HG02763 (cell line): Measurements from ENCODE around the gene LCN2.
"Not testable (repeated sequence)": the region's sequence is repeated elsewhere in the genome, so short reads cannot be mapped to it uniquely, and the experiment has no call there.

ENCODE experiments used
- ATAC-seq: cut with Tn5 transposase; IDR thresholded peaks from one replicate; pipeline ENCODE4 v1.9.1; 2021; ENCODE audit warnings: mild to moderate bottlenecking, moderate library complexity; ENCODE audit not compliant: unreplicated experiment

Gene LCN2

DNA sequence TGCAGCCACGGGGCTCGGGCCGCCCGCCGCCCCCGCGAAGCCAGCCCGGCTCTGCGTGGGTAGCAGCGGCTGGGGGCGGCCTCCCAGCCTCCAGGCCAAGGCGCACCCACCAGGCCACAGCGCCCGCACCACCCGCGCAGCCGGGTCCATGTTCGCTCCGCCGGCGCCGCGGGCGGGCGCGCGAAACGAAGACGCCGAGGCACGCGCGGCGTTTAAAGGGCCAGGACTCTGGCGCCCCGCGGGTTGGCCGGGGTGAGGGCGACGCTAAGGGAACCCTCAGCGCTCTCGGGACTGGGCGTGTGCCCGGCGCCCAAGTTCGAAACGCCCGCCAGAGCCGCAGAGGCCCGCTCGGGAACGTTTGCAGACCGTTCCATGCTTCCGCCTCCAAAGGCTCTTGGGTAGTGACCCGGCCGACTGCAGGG is 21.7 kb upstream of the LCN2 start, which contains the start of gene PTGES2:
Gene PTGES2 (minus strand): TSS at position 162 of the 422 bp plus-strand sequence. CDS start 12 bp downstream, at position 150.
- ATAC-seq = peak; percentile 63

DNA sequence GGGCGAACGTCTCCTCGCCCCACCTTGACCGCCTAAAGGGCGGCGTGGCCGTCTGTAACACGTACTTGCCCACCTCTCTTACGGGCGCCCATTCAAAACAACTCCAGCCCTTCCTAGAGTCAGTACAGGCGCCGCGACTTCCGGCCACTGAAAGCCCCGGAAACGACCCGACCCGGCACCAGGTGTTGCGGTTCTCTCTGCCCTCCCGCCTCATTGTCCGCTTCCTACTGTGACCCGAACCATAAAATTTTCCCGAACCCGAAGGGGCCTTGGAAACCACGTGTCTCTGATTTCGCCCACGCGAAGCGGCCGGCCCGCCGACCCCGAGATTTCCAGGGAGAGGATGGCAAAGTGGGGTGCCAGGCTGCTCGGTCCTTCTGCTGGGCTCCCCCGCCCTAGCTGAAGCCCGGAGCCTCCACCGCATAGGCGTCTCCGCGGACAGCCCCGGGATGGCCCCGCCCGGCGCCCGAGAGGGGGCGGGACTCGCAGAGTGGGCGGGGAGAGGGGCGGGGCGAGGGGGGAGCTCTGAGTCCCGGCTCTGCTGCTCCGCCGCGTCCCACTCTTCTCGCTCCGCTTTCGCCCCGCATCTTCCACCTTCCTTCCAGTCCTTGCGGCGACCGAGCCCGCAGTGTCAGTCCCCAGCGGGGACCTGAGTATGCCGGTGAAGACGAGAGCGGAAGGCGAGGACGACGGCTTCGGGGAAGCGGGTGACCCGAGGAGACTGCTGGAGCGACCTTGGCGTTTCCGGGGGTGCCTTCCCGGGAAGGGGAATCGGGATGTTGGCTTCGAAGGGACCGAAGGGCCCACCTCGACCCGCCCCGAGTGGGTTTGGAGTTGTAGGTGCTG is 21.0 kb upstream of the LCN2 start:
- ATAC-seq = peak; percentile 60

DNA sequence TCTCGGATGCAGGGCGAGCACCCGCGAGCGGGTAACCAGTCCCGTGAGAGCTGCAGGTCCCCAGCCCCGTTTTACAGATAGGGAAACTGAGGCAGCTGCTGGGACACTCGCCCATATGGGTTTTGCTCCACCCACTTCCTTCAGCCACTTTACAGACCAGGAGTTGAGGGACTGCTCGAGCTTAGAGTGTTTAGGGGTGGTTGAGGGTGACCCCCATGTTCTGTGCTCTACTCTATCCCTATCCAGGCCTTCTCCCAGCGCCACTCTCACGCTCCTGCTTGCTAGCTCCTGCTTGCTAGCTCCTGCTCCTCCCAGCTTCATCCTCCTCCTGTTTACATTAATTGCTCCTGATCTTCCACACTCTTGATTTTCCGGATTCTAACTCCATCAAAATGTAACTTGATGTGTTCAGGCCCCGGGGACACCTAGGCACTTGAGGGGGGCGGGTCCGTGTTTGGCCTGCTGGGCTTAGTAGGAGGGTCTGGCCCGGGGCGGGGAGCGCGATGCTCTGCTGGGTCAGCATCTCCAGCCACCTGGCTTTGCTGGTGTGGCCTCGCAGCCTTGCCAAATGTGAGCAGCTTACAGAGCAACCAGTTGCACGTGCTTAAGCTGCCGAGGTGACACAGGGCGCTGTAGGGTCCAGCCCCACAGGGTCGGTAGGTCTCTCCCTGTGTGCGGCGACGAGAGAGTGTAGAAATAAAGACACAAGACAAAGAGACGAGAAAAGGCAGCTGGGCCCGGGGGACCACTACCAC is 20.2 kb upstream of the LCN2 start:
- no peak for ATAC-seq

DNA sequence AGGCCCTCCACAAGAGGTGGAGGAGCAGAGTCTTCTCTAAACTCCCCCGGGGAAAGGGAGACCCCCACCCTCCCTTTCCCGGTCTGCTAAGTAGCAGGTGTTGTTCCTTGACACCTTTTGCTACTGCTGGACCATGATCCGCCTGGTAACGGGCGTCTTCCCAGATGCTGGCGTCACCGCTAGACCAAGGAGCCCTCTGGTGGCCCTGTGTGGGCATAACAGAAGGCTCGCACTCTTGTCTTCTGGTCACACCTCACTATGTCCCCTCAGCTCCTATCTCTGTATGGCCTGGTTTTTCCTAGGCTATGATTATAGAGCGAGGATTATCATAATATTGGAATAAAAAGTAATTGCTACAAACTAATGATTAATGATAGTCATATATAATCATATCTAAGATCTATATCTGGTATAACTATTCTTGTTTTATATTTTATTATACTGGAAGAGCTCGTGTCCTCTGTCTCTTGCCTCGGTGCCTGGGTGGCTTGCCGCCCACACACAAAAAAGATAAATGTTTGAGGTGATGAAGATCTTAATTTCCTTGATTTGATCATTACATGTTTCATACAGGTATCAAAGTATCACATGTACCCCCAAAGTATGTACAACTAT is 19.2 kb upstream of the LCN2 start:
- not testable (repeated sequence) for ATAC-seq

DNA sequence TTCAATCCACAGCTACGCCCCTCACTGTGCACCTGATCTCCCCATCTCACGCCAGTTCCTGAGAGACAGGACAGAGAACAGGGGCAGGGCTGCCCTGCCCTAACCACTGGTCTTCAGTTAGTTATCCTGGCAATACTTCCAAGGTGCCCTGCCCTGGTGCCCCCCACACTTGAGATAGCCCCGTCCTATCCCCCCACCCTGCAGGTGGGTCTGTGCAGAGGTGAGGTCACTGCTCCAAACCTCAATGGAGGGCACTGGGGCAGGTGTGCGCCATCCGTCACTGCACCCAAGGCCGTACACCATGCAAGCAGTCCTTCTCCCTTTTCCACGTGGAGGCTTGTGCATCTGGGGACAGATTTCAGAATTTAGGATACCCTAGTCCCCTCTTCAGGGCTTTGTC is 18.6 kb upstream of the LCN2 start:
- ATAC-seq = not testable (repeated sequence)

DNA sequence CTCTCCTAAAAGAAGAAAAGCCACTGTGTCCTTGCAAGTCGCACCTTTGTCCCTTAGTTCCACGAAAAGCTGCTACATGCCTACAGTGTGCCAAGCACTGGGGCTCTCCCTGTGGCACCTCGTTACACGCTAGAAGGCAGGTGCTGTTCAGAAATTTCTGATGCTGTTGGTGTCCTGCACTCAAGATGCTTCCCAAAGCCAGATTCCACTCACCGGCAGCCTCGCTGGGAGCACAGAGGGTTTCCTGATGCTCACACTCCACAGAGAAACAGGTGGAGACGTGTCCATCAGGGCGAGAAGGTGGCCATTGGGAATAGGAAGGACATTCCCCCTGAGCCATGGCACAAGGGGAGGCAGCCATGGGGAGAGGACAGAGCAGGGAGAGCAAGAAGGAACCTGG is 17.9 kb upstream of the LCN2 start:
- not testable (repeated sequence) for ATAC-seq

DNA sequence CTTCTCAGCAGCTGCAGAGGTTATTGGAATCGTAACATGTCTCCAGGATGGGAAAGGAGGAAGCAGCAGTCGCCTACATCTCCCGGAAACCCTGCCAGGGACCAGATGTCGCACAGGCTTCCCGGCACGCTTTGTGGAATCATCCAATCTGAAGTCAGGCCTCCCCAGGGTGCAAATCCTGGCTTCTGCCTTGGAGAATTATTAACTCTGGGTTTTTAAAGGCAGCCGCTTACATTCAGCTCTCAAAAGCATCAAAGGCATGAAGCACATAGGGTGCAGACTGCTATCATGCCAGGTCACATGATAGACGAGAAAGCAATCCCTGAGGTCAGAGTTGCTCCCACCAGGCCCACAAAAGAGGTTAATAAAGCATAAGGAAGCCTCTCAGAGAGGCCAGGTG is 17.1 kb upstream of the LCN2 start:
- not testable (repeated sequence) for ATAC-seq

DNA sequence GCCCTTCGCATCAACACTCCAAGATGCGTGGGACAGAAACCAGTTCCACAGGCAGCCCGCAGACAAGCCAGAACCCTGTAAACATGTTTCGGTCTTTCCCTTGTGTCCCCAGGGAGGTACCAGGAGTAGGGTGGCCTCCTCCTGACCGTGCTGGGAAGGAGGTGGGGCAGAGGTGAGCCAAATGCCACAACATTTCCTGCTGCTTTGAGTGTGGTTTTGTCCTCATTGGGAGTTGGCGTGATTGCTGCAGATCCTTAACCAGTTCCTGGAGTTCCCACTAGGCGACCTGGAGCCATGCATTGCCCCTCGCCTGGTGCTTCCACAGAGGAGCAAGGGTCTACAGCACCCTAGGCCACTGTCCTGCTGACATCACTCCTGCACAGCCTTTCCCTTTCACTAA is 13.7 kb upstream of the LCN2 start:
- not testable (repeated sequence) for ATAC-seq

DNA sequence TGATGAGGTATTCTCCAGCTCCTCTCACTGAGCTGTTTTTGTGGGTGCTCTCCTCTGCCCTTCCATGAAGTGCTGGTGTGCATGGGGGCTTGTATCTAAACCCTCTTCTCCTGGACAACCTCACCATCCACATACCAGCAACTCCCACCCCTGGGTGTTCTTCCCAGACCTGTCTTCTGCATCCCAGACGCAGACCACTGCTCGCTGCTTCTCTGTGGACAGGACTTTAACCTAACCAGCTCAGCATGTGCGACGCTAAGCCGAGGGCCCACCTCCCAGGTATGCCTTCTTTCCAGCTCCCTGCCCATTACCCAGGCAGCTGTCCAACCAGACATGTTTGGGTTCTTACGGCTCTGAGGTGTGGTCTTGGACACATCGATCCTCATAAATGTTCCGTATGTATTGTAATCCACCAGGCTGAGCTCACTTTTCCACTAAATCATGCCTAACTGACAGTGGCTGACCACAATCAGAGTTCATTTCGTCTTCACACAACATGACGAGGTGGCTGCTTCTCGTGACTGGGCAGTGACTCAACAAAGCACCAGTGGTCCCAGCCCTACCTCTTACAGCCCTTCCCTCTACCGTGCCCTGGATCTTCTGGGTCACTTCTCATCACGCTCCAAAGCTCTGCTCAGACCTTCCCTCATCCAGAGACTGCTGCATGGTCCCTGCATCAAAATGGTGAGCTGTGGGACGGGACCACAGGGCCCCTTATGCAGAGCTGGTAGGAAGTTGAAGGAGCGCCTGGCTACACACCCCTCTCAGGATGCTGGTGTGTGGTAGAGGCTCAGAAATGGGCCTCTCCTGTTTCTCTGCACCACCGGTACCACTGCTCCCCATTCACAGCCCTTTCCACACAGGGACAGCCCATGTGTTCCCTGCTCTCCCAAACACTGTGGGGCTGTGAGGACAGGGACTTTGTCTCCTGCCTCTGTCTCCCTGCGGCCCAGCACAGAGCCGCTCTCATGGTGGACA is 12.1 kb upstream of the LCN2 start:
- ATAC-seq = no peak

DNA sequence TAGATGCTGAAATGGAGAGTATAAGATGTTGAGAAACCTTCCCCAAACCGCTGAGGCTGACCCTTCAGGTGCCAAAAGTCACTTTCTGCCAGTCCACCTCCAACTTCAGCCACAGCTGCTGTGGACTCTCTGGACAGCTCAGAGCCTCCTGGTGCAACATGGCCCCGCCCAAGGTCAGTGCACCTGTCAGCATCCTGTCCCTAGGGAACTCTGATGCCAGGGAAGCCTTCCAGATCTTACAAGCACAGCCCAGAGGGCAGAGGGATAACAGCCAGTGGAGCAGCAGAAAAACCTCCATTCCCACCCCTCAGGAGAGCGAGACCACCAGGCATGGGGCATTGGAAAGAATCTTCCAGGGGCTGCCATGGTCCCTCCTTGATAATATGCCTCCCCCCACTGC is 11.3 kb upstream of the LCN2 start:
- ATAC-seq = no peak

DNA sequence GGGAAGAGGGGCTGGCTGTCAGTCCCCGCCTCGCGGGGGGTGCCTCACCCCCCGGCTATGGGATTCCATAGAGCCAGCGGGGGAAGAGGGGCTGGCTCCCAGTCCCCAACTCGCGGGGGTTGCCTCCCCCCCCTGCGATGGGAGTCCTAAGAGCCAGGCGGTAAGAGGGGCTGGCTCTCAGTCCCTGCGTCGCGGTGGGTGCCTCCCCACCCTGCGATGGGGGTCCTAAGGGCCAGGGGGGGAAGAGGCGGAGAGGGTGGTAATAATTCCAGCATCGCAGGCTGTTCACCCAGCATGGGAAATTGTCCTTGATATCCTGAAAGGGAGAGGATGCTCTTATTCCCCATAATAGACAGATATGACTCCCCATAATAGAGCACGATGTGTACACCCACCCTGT is 9.6 kb upstream of the LCN2 start:
- ATAC-seq = no peak

DNA sequence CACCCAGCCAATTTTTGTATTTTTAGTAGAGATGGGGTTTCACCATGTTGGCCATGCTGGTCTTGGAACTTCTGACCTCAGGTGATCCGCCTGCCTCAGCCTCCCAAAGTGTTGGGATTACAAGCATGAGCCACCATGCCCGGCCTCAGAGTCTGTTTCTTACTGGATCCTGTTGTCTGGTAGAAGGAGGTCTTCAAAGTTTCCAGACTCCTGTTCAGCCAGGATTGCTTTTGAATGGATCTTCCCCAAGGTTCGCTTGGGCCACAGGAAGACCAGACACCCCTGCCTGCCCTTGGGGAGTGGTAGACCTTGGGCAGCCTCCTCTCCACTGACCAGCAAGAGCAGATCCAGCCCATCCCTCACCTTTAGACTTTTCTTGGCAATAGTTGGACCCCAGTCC is 7.6 kb upstream of the LCN2 start:
- no peak for ATAC-seq

DNA sequence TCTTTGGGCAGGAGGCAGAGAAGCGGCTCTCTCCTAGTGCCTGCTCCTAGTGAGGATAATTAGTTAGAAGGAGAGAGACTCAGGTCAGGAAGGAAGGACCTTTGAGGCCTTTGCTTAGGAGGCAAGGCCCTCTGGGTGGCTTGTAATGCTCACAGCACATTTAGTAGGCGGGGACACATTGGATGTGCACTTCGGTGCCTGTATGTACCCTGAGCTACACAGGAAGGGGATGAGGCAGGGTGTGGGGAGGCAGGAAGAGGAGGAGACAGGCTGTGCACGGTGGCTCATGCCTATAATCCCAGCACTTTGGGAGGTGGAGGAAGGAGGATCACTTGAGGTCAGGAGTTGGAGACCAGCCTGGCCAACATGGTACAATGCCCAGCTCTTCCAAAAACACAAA is 7.2 kb upstream of the LCN2 start:
- no peak for ATAC-seq

DNA sequence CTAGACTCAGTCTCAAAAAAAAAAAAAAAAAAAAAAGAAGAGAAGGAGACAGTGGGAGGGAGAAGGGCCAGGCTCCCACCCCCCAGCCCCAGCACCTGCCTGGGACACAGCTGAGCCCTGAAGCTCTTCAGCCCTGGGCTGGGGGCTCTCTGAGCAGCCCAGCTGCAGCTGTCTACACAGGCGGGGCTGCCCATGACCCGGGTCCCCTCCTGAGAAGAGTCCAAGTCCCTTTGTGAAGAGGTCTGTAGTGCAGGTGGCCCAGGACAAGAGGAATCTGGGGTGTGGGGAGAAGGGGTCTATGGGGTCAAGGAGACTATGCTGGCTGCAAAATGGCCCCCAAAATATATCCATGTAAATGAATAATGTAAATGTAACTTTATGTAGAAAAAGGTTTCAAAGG is 6.7 kb upstream of the LCN2 start:
- no peak for ATAC-seq

DNA sequence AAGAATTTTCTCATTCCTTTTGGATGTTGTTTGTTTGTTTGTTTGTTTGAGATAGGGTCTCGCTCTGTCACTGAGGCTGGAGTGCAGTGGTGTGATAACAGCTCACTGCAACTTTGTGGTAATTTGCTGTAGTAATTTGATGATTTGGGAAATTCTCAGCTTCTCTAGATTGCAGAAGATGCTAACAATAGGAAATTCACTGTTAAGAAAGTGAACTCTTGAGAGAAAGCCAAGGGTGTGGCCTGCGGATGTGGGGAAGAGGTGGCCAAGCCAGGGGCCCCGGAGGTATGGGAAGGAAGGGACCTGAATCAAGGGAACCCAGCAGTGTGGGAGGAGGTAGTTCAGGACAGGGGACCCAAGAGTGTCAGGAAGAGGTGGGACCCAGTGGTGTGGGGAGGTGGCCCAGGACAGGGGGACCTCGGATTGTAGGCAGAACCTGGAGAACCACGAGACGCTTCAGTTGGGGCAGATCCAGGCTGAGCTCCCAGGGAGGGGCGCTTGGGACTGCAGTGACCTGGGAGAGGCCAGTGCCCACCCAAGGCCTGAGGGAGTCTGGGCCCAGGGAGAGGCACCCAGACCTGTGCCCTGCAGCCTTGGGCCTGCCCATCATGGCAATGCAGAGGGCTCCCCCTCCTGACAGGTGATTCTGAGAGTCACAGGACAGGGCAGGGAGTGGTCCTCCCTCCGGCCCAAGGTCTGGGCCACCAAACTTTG is 5.6 kb upstream of the LCN2 start:
- ATAC-seq = no peak

DNA sequence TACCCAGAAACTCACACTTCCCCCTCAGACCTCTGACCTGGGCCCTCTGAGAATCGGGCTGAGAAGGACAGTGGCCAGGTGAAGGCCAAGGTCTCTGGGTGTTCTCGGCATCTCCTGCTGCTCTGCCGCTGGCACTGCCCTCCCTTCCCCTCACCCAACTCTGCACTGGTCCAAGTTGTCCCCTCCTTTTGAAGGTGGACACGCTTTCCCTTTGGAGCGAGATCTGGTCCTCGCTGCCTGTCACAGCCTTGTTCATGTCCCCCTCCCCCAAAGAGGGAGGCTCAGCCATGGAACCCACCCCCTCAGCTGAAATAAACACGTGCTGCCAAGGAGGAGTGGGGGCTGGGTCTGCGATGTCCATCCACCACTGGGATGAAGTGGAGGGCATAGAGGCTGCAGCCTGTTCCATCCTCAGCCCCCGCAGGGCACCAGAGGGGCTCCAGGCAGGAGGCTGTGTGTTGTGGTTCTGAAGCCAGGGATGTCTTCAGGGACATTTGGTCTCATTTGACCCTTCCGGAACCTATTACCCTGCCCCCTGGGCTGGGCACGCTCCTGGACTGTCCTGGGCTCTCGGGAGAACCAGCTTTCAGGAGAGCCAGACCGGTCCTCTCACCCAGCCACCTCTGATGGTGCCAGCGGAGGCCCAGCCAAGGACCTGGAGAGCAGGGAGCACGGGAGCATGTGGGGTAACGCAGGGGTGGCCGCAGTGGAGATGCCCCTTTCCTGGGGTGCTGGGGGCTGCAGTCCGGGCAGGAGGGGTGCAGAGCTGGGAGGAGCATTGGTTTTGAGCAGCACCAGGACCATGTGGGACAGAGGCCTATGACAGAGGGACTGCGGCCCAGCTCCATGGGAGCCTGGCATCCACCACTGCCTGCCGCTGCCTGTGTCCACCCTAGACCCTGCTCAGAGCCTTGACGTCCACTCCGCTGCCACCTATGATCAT is 4.7 kb upstream of the LCN2 start:
- ATAC-seq = no peak

DNA sequence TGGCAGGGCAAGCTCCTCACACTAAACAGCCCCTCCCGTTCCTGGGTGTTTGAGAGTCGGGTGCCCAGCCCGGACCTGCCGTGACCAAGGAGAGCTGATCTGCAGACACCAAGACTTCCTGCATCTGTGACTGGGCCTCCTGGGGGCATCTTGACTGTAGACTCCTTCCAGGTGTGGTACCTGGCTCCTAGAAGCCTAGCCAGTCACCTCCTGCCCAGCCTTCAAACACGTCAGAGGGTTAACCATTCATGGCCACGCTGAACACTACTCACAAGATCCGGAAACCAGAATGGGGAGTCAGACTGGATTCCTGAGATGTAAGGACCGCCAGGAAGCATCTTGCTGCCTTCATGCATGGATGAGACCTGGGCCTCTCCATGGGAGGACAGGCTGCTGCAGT is 3.7 kb upstream of the LCN2 start:
- no peak for ATAC-seq

DNA sequence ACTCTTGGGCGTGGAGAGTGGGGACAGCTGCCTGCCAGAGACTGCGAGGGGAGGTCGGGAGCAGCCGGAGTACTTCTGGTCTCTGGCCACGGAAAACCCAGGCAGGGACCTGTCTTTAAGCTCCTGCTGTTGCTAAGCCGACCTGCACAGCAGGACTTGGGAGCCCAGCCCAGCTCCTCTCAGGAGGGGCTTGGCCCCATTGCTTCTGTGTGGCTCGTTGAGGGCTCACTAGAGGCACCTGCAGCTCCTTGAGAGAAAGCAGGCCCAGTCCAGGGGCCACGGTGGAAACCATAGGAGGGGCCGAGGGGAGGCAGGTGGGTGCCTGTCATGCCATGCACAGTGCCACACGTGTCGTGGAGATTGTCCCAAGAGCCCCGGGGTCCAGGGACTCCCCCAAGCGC is 3.3 kb upstream of the LCN2 start:
- no peak for ATAC-seq

DNA sequence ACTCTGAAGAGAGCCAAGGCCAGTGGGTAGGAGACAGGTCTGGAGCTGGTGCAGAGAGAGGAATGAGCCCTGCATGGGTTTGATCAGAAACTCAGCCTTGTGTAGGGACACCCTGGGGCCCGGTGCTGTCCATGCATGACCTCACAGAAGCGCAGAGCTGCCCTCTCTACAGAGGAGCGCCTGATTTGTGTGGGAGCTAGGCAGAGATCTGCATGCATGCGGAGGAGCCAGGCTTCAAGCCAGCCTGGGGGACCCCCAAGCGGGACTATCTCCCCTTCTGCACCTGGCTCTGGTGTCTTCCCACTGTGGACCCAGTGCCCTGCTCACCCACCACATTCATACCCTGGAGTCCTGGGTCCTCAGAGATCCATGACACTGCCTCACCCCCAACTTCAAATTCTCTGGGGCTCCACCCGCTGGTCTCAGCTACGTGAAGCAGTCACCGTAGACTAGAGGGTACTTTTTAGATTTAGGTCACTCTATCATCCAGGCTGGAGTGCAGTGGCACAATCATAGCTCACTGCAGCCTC is 2.6 kb upstream of the LCN2 start:
- ATAC-seq = no peak
